Activated CD4-positive, alpha-beta T cell treated with anti-CD3 and anti-CD28 coated beads, Interleukin-2, amount 50 U/mL, for 48 hours (primary cell): ENCODE data around the gene TCERG1L.
"Not testable (repeated sequence)": the region's sequence is repeated elsewhere in the genome, so short reads cannot be mapped to it uniquely, and the experiment has no call there.

ENCODE experiments used
- DNase-seq, 2 experiments: peaks; one replicate each; pipeline ENCODE4 v3.0.0-alpha.2; 2020

TCERG1L gene

GRCh38 chr10:131140606-131141005 is 170.9 kb downstream of the TCERG1L start:
- DNase-seq = no peak

- DNase-seq = no peak
Measured at GRCh38 chr10:131137223-131137622, 174.3 kb downstream of the TCERG1L start.

- DNase-seq = not testable (repeated sequence)
Measured at GRCh38 chr10:131136336-131136735, 175.2 kb downstream of the TCERG1L start.

- no peak for DNase-seq
Measured at GRCh38 chr10:131135716-131136115, 175.8 kb downstream of the TCERG1L start.

GRCh38 chr10:131134651-131135050 is 176.9 kb downstream of the TCERG1L start:
- no peak for DNase-seq

GRCh38 chr10:131134001-131134576 is 177.4 kb downstream of the TCERG1L start:
- DNase-seq = no peak

GRCh38 chr10:131132681-131133080 is 178.8 kb downstream of the TCERG1L start:
- DNase-seq = no peak

- DNase-seq = no peak
Measured at GRCh38 chr10:131131726-131132591, 179.6 kb downstream of the TCERG1L start.

GRCh38 chr10:131130025-131130424 is 181.5 kb downstream of the TCERG1L start:
- no peak for DNase-seq

GRCh38 chr10:131129544-131129943 is 182.0 kb downstream of the TCERG1L start:
- no peak for DNase-seq

- no peak for DNase-seq
Measured at GRCh38 chr10:131128731-131129130, 182.8 kb downstream of the TCERG1L start.

GRCh38 chr10:131127610-131128009 is 183.9 kb downstream of the TCERG1L start:
- no peak for DNase-seq

- no peak for DNase-seq
Measured at GRCh38 chr10:131127138-131127589, 184.4 kb downstream of the TCERG1L start.

GRCh38 chr10:131126321-131127137 is 185.0 kb downstream of the TCERG1L start:
- no peak for DNase-seq

GRCh38 chr10:131125511-131126225 is 185.9 kb downstream of the TCERG1L start:
- no peak for DNase-seq

- DNase-seq = no peak
Measured at GRCh38 chr10:131124945-131125344, 186.6 kb downstream of the TCERG1L start.

GRCh38 chr10:131123496-131123895 is 188.0 kb downstream of the TCERG1L start:
- no peak for DNase-seq

- DNase-seq = no peak
Measured at GRCh38 chr10:131121511-131122035, 189.9 kb downstream of the TCERG1L start.

- DNase-seq = no peak
Measured at GRCh38 chr10:131119626-131120355, 191.7 kb downstream of the TCERG1L start.

GRCh38 chr10:131117416-131118212 is 193.9 kb downstream of the TCERG1L start:
- DNase-seq = no peak

GRCh38 chr10:131116991-131117375 is 194.5 kb downstream of the TCERG1L start:
- DNase-seq = no peak
